GM19463 (cell line): ENCODE measurements around the gene USP17L30.
"Not testable (repeated sequence)": the region's sequence is repeated elsewhere in the genome, so short reads cannot be mapped to it uniquely, and the experiment has no call there.

Experiments used
- ATAC-seq: cut with Tn5 transposase; IDR thresholded peaks from one replicate; pipeline ENCODE4 v1.9.1; 2021; ENCODE audit warnings: mild to moderate bottlenecking, moderate library complexity; ENCODE audit not compliant: unreplicated experiment

USP17L30 gene, protein sequence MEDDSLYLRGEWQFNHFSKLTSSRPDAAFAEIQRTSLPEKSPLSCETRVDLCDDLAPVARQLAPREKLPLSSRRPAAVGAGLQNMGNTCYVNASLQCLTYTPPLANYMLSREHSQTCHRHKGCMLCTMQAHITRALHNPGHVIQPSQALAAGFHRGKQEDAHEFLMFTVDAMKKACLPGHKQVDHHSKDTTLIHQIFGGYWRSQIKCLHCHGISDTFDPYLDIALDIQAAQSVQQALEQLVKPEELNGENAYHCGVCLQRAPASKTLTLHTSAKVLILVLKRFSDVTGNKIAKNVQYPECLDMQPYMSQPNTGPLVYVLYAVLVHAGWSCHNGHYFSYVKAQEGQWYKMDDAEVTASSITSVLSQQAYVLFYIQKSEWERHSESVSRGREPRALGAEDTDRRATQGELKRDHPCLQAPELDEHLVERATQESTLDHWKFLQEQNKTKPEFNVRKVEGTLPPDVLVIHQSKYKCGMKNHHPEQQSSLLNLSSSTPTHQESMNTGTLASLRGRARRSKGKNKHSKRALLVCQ

DNA sequence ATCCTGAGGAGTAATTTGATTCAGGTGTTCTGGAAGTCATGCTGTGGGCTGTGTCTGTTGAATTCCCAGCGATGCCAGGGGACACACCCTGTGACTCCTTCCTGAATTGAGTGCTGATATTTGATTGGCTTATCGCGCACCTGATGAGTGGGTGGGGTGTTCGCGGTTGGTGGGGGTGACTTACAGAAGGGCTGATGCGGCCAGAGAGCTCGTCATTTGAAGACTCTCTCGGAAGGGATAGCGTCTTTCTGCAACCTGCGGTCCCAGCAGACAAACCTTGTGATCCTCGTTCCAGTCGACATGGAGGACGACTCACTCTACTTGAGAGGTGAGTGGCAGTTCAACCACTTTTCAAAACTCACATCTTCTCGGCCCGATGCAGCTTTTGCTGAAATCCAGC is at the start of gene USP17L30:
USP17L30 (plus strand) TSS at position 301 of the 400 bp plus-strand sequence; CDS start at position 301, 0 bp downstream.
- ATAC-seq: not testable (repeated sequence)

DNA sequence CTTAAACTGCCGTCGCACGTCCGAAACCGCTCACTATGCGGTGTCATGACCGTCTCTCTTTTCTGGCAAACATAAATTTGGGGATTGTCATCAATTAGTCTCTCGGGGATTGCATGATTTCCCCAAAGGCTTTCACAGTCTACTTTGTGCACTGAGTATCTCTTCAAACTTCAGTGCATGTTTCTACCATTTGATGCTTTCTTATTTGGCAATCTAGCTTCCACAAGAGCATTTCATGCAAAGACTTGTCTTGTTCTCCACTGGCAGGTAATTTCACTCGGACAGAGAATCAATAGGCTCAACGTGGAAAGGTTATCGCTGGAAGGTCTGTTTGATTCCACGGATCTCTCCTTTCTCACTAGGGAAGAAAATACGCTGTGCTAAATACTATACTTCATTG is 38.7 kb upstream of the USP17L30 start:
- not testable (repeated sequence) for ATAC-seq

- not testable (repeated sequence) for ATAC-seq
Measured at GRCh38 chr4:9324865-9325264, 38.1 kb upstream of the USP17L30 start, which contains the start of gene USP17L24. Gene USP17L24 (plus strand): TSS chr4:9325165. CDS start chr4:9325165, 0 bp downstream.

DNA sequence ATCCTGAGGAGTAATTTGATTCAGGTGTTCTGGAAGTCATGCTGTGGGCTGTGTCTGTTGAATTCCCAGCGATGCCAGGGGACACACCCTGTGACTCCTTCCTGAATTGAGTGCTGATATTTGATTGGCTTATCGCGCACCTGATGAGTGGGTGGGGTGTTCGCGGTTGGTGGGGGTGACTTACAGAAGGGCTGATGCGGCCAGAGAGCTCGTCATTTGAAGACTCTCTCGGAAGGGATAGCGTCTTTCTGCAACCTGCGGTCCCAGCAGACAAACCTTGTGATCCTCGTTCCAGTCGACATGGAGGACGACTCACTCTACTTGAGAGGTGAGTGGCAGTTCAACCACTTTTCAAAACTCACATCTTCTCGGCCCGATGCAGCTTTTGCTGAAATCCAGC is 33.3 kb upstream of the USP17L30 start, which contains the start of gene USP17L25:
USP17L25 (plus strand) TSS at position 301 of the 400 bp plus-strand sequence; CDS start at position 301, 0 bp downstream.
- not testable (repeated sequence) for ATAC-seq

DNA sequence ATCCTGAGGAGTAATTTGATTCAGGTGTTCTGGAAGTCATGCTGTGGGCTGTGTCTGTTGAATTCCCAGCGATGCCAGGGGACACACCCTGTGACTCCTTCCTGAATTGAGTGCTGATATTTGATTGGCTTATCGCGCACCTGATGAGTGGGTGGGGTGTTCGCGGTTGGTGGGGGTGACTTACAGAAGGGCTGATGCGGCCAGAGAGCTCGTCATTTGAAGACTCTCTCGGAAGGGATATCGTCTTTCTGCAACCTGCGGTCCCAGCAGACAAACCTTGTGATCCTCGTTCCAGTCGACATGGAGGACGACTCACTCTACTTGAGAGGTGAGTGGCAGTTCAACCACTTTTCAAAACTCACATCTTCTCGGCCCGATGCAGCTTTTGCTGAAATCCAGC is 28.6 kb upstream of the USP17L30 start, which contains the start of gene USP17L26:
USP17L26 (plus strand) TSS at position 301 of the 400 bp plus-strand sequence; CDS start at position 301, 0 bp downstream.
- not testable (repeated sequence) for ATAC-seq

DNA sequence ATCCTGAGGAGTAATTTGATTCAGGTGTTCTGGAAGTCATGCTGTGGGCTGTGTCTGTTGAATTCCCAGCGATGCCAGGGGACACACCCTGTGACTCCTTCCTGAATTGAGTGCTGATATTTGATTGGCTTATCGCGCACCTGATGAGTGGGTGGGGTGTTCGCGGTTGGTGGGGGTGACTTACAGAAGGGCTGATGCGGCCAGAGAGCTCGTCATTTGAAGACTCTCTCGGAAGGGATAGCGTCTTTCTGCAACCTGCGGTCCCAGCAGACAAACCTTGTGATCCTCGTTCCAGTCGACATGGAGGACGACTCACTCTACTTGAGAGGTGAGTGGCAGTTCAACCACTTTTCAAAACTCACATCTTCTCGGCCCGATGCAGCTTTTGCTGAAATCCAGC is 23.8 kb upstream of the USP17L30 start, which contains the start of gene USP17L5:
USP17L5 (plus strand) TSS at position 301 of the 400 bp plus-strand sequence; CDS start at position 301, 0 bp downstream.
- ATAC-seq: not testable (repeated sequence)

GRCh38 chr4:9343848-9344247 is 19.1 kb upstream of the USP17L30 start, which contains the start of gene USP17L27:
Gene USP17L27 (plus strand): TSS chr4:9344148. CDS start chr4:9344148, 0 bp downstream.
- ATAC-seq: not testable (repeated sequence)

GRCh38 chr4:9348593-9348992 is 14.3 kb upstream of the USP17L30 start, which contains the start of gene USP17L28:
Gene USP17L28 (plus strand): TSS chr4:9348893. CDS start chr4:9348893, 0 bp downstream.
- not testable (repeated sequence) for ATAC-seq

DNA sequence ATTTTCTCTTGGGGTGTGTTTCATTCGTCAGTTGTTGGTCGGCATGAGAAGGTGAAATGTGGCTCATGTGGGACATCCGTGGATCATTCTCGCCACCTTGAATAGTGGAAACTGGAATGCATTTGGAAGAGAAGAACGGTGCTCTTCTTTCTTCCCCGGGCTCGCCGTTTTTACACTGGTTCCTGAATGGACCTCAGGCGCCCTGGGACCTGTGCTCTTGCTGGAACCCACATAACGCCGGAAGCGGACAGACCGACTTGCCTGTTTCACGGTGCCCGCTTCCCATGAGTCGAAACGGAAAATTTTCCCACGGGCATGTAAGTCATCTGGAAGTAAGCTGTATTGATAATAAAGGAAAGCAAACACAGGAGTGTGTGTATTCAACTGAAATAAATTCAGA is 12.1 kb upstream of the USP17L30 start:
- ATAC-seq: not testable (repeated sequence)

- ATAC-seq: not testable (repeated sequence)
Measured at GRCh38 chr4:9353338-9353737, 9.6 kb upstream of the USP17L30 start, which contains the start of gene USP17L29. Gene USP17L29 (plus strand): TSS chr4:9353638. CDS start chr4:9353638, 0 bp downstream.

- not testable (repeated sequence) for ATAC-seq
Measured at GRCh38 chr4:9379881-9380280, 17.0 kb downstream of the USP17L30 start.

DNA sequence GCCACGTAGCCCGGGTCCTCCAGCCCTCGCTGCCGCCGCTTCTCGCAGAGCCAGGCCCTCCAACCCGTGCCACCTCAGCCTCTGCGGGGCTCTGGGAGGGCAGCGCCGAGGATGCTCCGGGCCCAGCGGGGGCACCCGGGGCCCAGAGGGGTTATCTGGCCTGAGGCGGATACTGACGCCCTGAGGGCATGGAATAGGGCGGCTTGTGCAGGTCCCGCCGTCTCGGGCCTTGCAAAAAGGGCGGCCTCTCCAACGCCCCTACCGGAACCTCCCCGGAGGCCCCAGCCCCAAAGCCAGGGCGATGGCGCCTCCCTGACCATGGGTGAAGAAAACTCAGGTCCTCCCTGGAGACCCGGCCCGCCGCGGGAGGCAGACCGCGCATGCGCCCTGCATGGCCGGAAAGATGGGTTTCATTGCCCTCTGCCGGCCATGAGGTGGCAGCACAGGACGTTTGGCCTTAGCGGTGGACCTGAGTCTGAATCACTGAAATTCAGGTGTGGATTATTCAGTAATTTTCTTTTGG is 18.1 kb downstream of the USP17L30 start:
- not testable (repeated sequence) for ATAC-seq

DNA sequence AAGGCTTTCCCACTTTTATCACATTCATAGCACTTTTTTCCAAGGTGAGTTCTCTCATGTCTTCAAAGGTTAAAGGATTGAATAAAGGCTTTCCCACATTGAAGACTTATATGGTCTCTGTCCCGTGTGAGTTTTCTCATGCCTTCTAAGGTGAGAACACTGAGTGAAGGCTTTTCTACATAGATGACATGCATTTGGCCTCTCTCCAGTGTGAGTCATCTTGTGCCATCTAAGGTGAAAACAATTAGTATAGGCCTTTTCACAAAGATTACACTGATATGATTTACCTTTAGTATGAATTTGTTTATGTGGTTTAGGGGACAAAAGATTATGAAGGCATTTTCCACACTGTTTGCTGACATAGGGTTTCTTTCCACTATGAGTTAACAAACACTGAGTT is 21.2 kb downstream of the USP17L30 start:
- ATAC-seq: no peak

DNA sequence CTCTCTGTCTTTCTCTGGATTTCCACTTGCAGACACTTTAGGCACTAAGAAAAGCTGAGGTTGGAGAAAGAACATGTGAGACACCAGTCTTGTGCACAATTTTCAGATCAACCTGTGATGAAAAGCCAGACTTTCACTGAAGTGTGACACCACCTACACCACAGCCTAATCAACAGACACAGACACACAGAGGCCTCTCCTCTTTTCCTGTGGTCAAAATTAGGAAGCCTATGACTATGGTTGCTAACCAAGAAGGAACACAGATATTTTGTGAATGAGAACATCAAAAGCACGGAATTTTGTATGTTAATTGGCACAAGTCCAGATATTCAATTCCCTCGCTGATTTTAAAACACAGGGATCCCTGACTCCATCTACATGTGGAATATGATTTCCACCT is 26.1 kb downstream of the USP17L30 start:
- not testable (repeated sequence) for ATAC-seq

DNA sequence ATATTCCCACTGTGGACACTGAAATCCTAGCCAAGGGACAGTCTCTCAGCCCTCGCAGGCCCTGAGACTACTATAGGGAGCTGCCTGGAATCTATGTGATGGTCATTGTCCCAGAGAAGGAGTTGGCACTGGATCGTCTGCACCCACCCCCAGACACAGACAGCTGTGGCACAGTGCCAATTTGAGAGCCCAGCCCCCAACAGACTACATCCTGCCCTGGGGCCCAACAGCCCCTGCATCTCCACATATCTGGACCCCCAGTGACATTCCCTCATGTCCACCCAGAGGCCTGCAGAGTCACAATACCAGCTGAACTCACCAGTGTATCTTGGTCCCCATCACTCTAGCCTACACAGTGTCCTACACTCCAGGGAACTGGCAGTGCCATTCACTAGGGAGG is 42.8 kb downstream of the USP17L30 start:
- not testable (repeated sequence) for ATAC-seq

- ATAC-seq: not testable (repeated sequence)
Measured at GRCh38 chr4:9406491-9406890, 43.6 kb downstream of the USP17L30 start.

DNA sequence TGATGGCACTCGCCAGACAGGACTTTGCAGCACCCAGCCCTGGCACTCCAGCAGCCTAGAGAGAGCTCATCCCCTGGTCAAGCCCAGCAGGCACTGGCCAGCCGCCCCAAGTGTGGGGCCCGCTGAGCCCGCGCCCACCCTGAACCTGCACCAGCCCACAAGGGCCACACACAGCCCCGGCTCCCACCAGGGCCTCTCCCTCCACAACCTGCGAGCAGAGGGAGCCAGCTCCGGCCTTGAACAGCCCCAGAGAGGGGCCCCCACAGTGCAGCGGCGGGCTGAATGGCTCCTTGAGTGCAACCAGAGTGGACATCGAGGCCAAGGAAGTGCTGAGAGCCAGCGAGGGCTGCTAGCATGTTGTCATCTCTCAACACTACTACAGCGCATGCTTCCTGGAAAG is 46.9 kb downstream of the USP17L30 start:
- no peak for ATAC-seq
